ENCODE data around the gene FITM1. TPM values are rescaled to one million over a fixed set of nuclear protein-coding genes. Genes with fewer than 3 reads are reported as not detected.

Gene FITM1
- total RNA-seq, 2 donors from 2014 or later: 103 to 131 TPM

DNA sequence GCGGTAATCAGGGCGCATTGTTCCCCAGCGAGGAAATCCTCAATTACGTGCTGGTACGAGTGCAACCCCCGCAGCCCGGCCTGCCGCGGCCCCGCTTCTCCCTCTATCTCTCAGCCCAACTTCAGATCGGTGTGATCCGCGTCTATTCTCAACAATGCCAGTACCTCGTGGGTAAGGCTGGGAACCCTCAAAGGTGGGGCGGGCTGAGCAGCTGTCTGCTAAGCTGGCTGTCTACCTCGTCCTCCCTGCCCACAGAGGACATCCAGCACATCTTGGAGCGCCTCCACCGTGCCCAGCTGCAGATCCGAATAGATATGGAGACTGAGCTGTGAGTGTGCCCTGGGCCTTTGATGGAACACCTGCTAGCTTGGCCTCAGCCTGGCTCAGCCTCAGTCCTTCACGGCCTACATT lies 42.4 kb downstream of the FITM1 start:
- no peak for DNase-seq
- ATAC-seq: no peak
- intact Hi-C loops (cut with DNase I): no loop called here

DNA sequence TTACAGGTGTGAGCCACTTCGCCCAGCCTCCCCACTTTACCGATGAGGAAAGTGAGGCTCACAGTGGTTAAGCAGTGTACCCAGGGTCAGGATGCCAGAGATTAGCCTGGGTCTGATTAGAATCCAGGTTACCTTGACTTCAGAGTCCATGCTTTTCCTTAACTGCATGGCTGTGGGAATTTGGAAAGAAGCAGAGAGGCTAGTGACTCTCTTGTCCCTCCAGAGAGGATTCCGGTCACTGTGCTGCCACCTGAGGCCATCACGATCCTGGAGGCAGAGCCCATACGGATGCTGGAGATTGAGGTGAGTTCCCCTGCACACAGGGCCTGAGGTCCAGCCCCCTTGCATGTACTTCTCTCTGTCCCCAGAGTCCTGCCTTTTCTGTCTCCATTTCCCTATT lies 46.1 kb downstream of the FITM1 start:
- DNase-seq (no peak), ATAC-seq (no peak)
- intact Hi-C loops (cut with DNase I): no loop called here

DNA sequence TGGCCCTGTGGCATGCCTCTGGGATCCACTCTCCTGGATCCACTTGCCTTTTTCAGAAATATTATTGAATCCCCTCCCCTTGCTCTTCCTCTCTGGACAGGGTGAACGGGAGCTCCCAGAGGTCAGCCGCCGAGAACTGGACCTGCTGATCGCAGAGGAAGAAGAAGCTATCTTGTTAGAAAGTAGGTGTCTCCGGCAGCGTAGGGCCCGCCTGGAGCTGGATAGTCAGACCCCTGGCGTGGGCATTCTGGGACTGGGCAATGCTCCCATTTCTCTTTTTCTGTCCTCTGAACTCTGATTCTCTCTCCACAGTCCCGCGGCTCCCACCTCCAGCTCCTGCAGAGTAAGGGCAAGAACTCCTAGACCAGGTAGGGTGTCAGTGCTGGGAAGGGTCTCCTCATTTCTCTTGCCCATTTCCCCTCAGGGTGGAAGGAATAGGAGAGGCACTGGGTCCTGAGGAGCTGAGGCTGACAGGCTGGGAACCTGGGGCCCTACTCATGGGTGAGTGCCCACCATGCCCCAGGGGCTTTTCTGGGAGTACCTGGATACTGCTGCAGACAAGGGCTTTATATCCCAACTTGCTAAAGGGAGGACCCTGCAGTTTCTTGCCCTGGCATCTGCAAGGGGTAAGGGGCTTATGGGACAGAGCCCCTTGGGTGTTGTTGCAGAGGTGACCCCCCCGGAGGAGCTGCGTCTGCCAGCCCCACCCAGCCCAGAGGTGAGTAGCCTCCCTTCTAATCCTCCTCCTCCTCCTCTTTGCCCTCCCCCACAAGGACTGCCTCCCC lies 46.8 kb downstream of the FITM1 start:
- intact Hi-C loops (cut with DNase I): no loop called here
- ATAC-seq (no peak), DNase-seq (no peak)

DNA sequence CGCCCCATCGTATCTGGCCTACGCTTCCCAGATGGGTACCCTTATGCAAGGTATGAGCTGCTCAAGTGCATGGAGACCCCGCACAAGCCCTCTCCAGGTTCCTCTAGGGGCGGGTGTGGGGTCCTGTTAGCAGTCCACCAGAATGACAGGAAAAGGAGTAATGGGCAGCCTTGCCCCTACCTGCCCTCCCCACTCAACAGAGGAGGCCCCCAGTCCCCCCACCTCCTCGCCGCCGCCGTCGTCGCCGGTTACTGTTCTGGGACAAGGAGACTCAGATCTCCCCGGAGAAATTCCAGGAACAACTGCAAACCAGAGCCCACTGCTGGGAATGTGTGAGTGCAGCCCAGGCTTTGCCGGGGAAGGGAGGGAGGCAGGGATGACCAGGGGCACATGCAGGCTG lies 47.4 kb downstream of the FITM1 start:
- intact Hi-C loops (cut with DNase I): no loop called here
- DNase-seq (no peak), ATAC-seq (no peak)

DNA sequence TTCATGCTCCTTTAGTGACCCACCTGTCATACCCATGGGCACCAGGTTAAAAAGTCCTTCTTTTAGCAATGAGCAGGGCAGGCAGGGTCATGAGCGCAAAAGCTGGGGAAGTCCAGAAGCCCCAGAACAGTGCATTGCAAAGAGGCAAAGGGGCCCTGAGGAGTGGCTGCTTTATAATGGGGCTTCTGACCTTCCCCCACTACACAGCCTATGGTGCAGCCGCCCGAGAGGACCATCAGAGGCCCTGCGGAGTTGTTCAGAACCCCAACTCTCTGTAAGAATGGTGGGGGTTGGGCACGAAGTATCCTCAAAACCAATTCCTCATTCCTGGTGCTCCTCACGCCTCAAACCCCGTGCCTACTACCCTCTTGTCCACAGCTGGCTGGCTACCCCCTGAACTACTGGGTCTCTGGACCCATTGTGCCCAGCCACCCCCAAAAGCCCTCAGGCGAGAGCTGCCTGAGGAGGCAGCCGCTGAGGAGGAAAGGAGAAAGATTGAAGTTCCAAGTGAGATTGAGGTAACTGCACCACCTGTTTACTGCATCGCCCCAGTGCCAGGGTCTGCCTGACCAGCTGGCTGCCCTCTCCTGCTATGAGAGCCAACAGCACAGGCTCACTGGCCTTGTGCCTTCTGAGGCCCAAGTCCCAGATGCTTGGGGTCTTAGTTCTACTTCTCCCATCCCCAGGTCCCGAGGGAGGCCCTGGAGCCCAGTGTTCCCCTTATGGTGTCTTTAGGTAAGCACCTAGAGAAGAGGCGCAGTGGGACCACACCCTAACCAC lies 48.1 kb downstream of the FITM1 start:
- no peak for DNase-seq
- intact Hi-C loops (cut with DNase I): no loop called here

DNA sequence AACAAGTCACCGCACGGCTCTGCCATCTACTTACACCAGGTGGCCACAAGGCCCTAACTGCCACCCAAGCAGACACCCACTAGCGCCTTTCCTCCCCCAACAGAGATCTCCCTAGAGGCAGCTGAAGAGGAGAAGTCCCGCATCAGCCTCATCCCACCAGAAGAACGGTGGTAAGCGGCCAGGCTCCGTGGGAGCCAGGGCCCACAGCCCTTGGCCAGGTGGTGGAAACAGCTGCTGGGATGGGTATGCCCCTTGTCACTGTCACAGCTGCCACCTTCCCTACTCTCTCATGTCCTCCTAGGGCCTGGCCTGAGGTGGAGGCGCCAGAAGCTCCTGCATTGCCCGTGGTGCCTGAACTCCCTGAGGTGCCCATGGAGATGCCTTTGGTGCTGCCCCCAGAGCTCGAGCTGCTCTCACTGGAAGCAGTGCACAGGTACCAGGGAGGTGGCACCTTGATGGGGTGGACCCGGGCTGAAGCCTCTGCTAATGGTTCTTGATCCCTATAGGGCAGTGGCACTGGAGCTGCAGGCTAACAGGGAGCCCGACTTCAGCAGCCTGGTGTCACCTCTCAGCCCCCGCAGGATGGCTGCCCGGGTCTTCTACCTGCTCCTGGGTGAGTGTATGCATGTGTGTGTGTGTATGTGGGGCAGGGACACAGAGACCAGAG lies 49.0 kb downstream of the FITM1 start:
- no peak for DNase-seq
- peak in 1 of 2 donors; percentile 2 for ATAC-seq
- intact Hi-C loops (cut with DNase I): no loop called here

More for the DNA sequence above, 48.1 kb downstream of the FITM1 start:
- ATAC-seq: no peak

DNA sequence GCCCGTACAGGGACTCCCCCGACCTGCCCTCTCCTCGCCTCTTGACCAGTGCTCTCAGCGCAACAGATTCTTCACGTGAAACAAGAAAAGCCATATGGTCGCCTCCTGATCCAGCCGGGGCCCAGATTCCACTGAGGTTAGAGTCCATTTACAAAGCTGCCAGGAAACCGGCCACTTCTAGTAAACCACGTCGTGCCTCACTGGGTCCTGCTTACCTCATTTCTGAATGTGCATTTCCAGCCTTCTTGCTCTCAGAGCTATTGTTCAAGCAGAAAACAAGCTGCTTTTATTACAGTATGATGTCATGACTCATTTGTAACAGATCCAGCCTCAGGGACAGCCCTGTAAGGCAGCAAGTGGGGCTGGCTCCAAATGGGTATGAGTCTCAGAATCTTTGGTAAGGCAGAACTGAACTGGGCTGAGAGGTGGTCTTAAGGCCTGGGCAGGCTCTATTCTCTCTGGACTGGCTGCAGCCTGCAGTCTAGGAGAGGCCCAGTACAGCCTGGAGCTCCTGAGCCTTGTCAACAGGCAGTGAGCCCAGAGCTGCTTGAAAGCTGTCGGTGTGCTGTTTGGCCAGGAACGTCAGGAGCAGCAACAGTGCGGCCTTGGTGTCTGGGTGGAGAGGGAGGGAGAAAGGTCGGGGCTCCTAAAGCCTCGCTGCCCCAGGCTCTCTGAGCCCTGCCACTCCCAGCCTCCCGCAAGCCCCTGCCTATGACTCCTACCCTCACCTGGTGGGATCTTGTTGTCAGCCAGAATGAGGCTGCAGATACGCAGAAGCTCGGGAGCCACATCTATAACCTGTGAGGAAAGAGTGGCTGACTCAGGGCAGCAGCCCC lies 49.7 kb downstream of the FITM1 start:
- ATAC-seq (peak; percentile 23 to 29), DNase-seq (no peak)
- intact Hi-C loops (cut with DNase I): no loop called here

DNA sequence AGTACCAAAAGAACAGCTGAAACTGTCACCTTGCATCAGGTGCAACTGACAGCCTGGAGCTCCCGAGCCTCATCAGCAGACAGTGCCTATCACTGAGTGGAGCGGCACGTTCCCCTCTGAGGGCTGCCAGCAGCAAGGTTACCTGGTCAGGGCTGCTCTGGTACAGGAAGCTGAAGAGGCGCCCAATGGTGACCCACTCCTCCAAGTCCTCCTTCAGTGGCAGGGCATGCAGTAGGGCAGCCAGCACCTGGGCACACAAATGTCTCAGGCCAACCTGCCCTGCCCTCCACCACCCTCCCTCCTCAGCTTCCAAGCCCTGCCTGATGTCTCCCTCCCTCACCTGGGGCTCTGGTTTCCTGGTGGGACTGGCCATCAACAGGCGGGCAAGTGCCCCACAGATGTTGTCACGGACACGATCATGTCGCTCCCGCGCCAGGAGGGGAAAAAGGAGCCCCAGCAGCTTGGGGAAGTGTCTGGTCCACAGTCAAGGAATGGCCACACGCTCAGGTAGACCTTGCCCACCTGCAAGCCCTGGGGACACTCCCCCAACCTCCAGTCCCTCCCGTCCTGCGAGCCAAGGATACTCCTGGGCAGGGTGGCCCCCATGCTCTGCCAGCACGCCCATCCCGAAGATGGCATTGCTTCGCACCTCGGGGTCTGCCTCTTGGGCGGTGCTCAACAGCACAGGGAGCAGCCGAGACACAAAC lies 51.1 kb downstream of the FITM1 start:
- intact Hi-C loops (cut with DNase I): no loop called here
- ATAC-seq: no peak
- no peak for DNase-seq

Small RNA genes within 50 kb of the gene (microRNA-seq; reads per million reads assigned to microRNA genes)
- gene MIR7703: 0 reads per million in 2 donors

Other genes starting within 250 kb of the FITM1 start
- gene DHRS4, start 176.9 kb upstream of the FITM1 start, total RNA-seq: 10 to 100 TPM; 20.5 to 25.3 TPM
- gene DHRS4L2, start 141.7 kb upstream of the FITM1 start, total RNA-seq: 10 to 100 TPM; 11.8 to 18.9 TPM
- under 1 TPM; 0.08 to 0.62 TPM for gene CARMIL3, start 78.7 kb upstream of the FITM1 start, total RNA-seq
- not detected for gene CPNE6, start 59.1 kb upstream of the FITM1 start, total RNA-seq
- gene PCK2, start 36.3 kb upstream of the FITM1 start, total RNA-seq: 10 to 100 TPM; 11.5 to 13.0 TPM
- 10 to 100 TPM; 59.6 to 60.2 TPM for gene DCAF11, start 15.9 kb upstream of the FITM1 start, total RNA-seq
- 1 to 10 TPM; 1.6 to 1.8 TPM for gene NRL, start 15.7 kb upstream of the FITM1 start, total RNA-seq
- 100 to 1,000 TPM in 1 of 2 donors, 10 to 100 TPM in 1; 91.6 to 103 TPM for gene PSME1, start 5.5 kb downstream of the FITM1 start, total RNA-seq
- 10 to 100 TPM; 14.3 to 22.0 TPM for gene EMC9, start 10.9 kb downstream of the FITM1 start, total RNA-seq
- 10 to 100 TPM; 65.5 to 84.2 TPM for gene PSME2, start 16.0 kb downstream of the FITM1 start, total RNA-seq
- gene RNF31, start 16.8 kb downstream of the FITM1 start, total RNA-seq: 10 to 100 TPM; 31.6 to 41.7 TPM
- 10 to 100 TPM; 44.7 to 84.6 TPM for gene IRF9, start 30.6 kb downstream of the FITM1 start, total RNA-seq
- 1 to 10 TPM; 8.4 to 8.9 TPM for gene REC8, start 41.4 kb downstream of the FITM1 start, total RNA-seq
- gene IPO4, start 58.2 kb downstream of the FITM1 start, total RNA-seq: 10 to 100 TPM; 11.8 to 30.2 TPM
- gene TM9SF1, start 64.8 kb downstream of the FITM1 start, total RNA-seq: 10 to 100 TPM; 30.7 to 34.0 TPM
- gene TSSK4, start 75.0 kb downstream of the FITM1 start, total RNA-seq: under 1 TPM in 1 of 2 donors, not detected in 1; 0.21 TPM
- gene CHMP4A, start 82.8 kb downstream of the FITM1 start, total RNA-seq: 10 to 100 TPM; 34.7 to 38.4 TPM
- gene MDP1, start 85.4 kb downstream of the FITM1 start, total RNA-seq: 10 to 100 TPM; 14.5 to 18.2 TPM
- 100 to 1,000 TPM; 162 to 186 TPM for gene NEDD8, start 101.7 kb downstream of the FITM1 start, total RNA-seq
- gene GMPR2, start 102.3 kb downstream of the FITM1 start, total RNA-seq: 10 to 100 TPM; 24.1 to 34.1 TPM
- 10 to 100 TPM; 45.3 to 49.2 TPM for gene TINF2, start 112.0 kb downstream of the FITM1 start, total RNA-seq
- gene TGM1, start 132.5 kb downstream of the FITM1 start, total RNA-seq: 1 to 10 TPM; 5.5 to 6.4 TPM
- 10 to 100 TPM; 16.1 to 18.6 TPM for gene RABGGTA, start 140.9 kb downstream of the FITM1 start, total RNA-seq
- 1 to 10 TPM; 7.9 to 8.4 TPM for gene DHRS1, start 169.1 kb downstream of the FITM1 start, total RNA-seq
- gene NOP9, start 169.2 kb downstream of the FITM1 start, total RNA-seq: 10 to 100 TPM; 17.5 to 21.7 TPM
- 1 to 10 TPM; 6.4 to 6.9 TPM for gene CIDEB, start 177.3 kb downstream of the FITM1 start, total RNA-seq
- 1 to 10 TPM; 1.6 to 2.8 TPM for gene LTB4R2, start 179.5 kb downstream of the FITM1 start, total RNA-seq
- gene LTB4R, start 180.8 kb downstream of the FITM1 start, total RNA-seq: 1 to 10 TPM; 2.8 to 3.2 TPM
- 10 to 100 TPM; 19.2 to 43.9 TPM for gene ADCY4, start 204.4 kb downstream of the FITM1 start, total RNA-seq
- 1 to 10 TPM; 6.5 to 6.7 TPM for gene RIPK3, start 209.3 kb downstream of the FITM1 start, total RNA-seq
- 10 to 100 TPM; 23.9 to 30.9 TPM for gene NFATC4, start 237.5 kb downstream of the FITM1 start, total RNA-seq

Measured in left cardiac atrium (tissue), 4 donors.